ENCODE data around the gene SLC51A.
"Not testable (repeated sequence)": the region's sequence is repeated elsewhere in the genome, so short reads cannot be mapped to it uniquely, and the experiment has no call there.

SLC51A gene

GRCh38 chr3:196216089-196216564 is at the start of gene SLC51A:
SLC51A (plus strand) TSS chr3:196216534; CDS start chr3:196216713, 179 bp downstream.
- in situ Hi-C loops (cut with MboI; ENCODE audit: low sequenced_read_pairs), result no loop called here

GRCh38 chr3:196166741-196167140 is 49.6 kb upstream of the SLC51A start:
- in situ Hi-C loops (cut with MboI; ENCODE audit: low sequenced_read_pairs), result no loop called here

- in situ Hi-C loops (cut with MboI; ENCODE audit: low sequenced_read_pairs), result no loop called here
These were observed 47.4 kb upstream of the SLC51A start for GRCh38 chr3:196168808-196169391.

GRCh38 chr3:196169836-196170240 is 46.5 kb upstream of the SLC51A start:
- in situ Hi-C loops (cut with MboI; ENCODE audit: low sequenced_read_pairs), result no loop called here

GRCh38 chr3:196170296-196170695 is 46.0 kb upstream of the SLC51A start:
- in situ Hi-C loops (cut with MboI; ENCODE audit: low sequenced_read_pairs), result not testable (repeated sequence)

GRCh38 chr3:196174652-196175051 is 41.7 kb upstream of the SLC51A start:
- in situ Hi-C loops (cut with MboI; ENCODE audit: low sequenced_read_pairs), result no loop called here

- in situ Hi-C loops (cut with MboI; ENCODE audit: low sequenced_read_pairs), result no loop called here
These were observed 41.2 kb upstream of the SLC51A start for GRCh38 chr3:196175116-196175625.

GRCh38 chr3:196175722-196176121 is 40.6 kb upstream of the SLC51A start:
- in situ Hi-C loops (cut with MboI; ENCODE audit: low sequenced_read_pairs), result no loop called here

- in situ Hi-C loops (cut with MboI; ENCODE audit: low sequenced_read_pairs), result no loop called here
These were observed 38.8 kb upstream of the SLC51A start for GRCh38 chr3:196177567-196177966.

- in situ Hi-C loops (cut with MboI; ENCODE audit: low sequenced_read_pairs), result no loop called here
These were observed 38.4 kb upstream of the SLC51A start for GRCh38 chr3:196177967-196178366.

- in situ Hi-C loops (cut with MboI; ENCODE audit: low sequenced_read_pairs), result no loop called here
These were observed 37.3 kb upstream of the SLC51A start for GRCh38 chr3:196178993-196179379.

- in situ Hi-C loops (cut with MboI; ENCODE audit: low sequenced_read_pairs), result no loop called here
These were observed 36.7 kb upstream of the SLC51A start for GRCh38 chr3:196179380-196180308.

- in situ Hi-C loops (cut with MboI; ENCODE audit: low sequenced_read_pairs), result no loop called here
These were observed 36.0 kb upstream of the SLC51A start for GRCh38 chr3:196180346-196180745.

GRCh38 chr3:196181127-196181546 is 35.2 kb upstream of the SLC51A start:
- in situ Hi-C loops (cut with MboI; ENCODE audit: low sequenced_read_pairs), result no loop called here

GRCh38 chr3:196184169-196184432 is 32.2 kb upstream of the SLC51A start:
- in situ Hi-C loops (cut with MboI; ENCODE audit: low sequenced_read_pairs), result not testable (repeated sequence)

- in situ Hi-C loops (cut with MboI; ENCODE audit: low sequenced_read_pairs), result no loop called here
These were observed 31.5 kb upstream of the SLC51A start for GRCh38 chr3:196184881-196185280.

- in situ Hi-C loops (cut with MboI; ENCODE audit: low sequenced_read_pairs), result no loop called here
These were observed 29.4 kb upstream of the SLC51A start for GRCh38 chr3:196186651-196187573.

GRCh38 chr3:196189566-196190347 is 26.6 kb upstream of the SLC51A start:
- in situ Hi-C loops (cut with MboI; ENCODE audit: low sequenced_read_pairs), result loop anchor here (10.0 kb wide), 1 partner anchor 105 kb away; the partner anchor contains the start of gene TFRC

GRCh38 chr3:196192036-196192523 is 24.3 kb upstream of the SLC51A start:
- in situ Hi-C loops (cut with MboI; ENCODE audit: low sequenced_read_pairs), result loop anchor here (10.0 kb wide), 1 partner anchor 107 kb away; the partner anchor contains the start of gene TFRC
